CD4-positive, alpha-beta T cell treated with Interleukin-15 for 4 hours (primary cell): ENCODE results near the gene IGIP.
"Not testable (repeated sequence)": the region's sequence is repeated elsewhere in the genome, so short reads cannot be mapped to it uniquely, and the experiment has no call there.

Experiments used
- DNase-seq: peaks from one replicate; pipeline ENCODE4 v3.0.0-alpha.2; 2020; ENCODE audit warnings: low spot score

IGIP gene

DNA sequence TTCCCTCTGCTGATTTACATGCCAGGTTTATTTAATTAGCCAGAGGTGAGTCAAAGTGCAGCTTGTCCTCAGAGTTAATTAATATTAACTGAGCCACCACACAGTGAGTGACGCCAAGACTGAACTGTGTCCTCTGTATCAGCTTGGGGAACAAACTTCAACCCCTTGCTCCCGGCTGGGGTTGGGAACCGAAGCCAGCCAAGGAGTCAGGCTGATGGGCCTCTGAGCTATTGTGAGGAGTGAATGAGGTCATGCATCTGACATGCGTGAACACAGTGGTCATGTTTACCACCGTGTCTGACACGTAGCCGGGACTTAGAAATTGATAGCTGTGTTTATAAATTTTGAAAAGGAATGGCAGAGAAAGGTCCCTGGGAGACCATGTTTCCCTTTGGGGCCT, 17.1 kb downstream of the IGIP start:
- no peak for DNase-seq

DNA sequence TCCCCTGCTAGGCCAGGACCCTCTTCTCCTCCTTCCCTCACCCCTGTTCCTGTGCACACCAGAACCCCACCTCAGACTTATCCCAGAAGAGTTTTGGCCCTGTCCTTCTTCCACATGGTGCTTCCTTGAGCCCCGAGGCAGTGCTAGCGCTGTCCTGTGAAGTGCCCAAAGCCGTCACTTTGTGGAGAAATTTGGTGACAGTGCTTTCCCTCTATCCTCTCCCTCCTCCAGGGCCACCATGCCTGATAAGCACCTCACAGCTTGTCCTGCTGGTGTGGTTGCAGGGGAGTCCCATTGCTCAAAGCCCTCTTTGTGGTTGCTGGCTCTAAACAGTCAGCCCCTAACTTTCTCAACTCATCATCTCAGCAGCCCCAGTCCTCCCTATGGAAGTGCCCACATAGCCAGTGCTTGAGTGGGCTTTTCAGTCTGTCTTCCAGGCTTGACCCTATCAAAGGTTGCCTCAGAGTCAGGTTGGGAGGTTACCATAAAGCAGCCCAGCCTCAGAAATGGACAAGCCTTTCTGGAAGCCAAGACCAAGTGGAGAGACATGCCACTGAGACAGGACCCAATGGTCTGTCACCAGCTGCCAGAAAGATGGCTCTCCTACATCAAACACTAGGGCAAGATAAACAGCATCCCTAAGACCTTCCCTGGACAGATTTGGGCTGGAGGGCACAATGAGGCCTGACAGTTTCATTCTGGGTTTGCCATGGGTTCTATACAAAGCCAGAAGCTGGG, 18.0 kb downstream of the IGIP start:
- DNase-seq: no peak

DNA sequence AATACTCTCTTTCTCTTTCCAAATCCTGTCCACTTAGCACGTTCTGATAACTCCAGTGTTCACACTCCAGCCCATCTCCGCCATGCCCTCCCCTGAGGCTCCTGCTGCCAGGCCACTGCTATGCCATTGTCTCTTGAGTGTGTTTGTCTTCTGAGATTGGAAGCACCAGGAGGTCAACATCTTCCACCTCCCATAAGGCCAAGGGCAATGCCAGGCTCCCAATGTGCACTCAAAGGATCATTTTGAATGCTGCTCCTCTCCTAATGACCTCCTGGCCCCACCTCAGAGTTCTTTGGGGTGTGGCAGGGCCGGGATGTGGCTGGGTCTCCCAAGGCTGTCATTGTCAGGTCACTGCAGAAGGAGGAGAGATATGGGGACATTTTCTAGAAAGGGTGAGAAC, 19.5 kb downstream of the IGIP start:
- no peak for DNase-seq

DNA sequence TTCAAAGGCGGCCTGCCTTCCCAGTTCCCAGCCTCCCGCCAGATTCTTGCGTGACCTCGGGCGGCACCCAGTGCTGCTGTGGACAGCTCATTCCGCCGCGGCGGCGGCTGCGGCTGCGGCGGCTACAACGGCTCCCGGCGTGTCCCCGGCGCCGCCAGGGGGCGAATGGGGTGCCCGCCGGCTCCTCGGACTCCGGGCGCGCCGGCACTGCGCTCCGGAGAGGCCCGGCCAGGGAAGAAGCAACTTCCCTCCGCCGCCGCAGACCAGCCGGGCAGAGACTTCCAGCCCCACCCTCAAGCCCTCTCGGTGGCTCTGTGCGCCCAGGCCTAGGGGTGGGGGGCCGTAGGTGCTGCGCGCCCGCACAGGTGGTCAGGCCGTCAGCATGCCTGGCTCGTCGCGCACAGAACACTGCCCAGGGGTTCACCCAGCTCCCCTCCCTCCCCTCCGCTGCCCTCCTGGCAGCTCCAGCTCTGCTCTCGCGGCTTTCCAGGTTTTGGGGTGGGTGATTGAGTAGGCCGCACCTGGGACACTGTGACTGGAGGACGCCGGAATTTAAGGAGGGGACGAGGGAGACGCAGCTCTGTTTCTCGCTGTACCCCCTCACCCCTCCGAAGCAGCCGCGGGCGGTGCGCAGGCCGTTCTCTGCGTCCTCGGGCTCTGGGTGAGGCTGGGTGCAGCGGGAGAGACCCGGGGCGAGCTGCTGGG, 20.2 kb downstream of the IGIP start:
- DNase-seq: peak; percentile 38

DNA sequence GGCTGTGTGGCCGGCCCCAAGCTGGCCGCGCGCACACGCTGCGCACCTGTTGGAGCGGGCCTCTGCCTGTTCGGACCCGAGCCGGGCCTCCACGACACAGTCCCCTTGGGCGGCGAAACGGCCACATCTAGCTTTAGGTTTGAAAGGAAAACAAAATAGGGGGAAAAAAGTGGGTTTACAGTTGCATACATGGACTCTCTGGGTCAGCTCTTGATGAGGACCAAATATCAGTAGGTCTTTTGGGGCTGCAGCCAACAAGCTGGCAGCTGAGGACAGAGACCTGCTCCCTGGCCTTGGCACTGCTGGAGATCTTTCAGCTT, 20.7 kb downstream of the IGIP start:
- no peak for DNase-seq

DNA sequence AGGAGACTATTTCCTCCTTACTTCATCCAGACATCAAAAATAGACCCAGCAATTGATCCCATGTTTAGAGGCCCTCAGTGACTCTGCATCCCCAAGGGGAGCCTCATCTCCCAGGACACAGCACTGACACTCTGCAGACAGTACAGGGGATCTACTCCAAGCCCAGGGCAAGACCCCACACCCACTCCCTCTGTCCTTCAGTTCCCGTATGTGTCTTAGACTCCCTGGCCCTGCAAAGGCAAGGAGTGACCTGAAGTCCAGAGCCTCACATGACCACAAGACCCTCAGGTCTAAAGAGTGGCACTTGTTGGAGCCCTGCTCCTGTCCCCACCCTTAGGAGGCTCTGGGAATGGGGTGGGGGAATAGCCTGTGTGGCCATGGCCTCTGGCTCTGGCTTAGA, 21.7 kb downstream of the IGIP start:
- DNase-seq: no peak

DNA sequence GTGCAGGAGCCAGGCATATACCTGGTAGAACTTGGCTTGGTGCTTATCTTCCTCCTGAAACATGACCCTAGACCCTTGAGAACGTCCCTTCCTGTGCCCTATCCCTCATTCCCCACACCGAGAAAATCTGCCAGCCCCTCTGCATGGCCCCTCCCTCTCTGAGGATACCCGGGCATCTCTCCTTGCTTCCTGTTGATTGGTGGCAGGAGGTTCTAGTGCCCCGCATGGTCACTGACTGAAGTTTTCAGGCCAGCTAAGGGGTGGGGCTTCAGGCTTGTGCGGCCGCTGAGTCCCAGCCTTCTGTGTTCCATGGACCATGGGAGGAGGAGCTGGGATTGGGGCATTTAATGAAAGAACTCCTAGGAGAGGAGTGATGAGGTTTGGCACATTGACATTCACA, 22.8 kb downstream of the IGIP start:
- DNase-seq: no peak

DNA sequence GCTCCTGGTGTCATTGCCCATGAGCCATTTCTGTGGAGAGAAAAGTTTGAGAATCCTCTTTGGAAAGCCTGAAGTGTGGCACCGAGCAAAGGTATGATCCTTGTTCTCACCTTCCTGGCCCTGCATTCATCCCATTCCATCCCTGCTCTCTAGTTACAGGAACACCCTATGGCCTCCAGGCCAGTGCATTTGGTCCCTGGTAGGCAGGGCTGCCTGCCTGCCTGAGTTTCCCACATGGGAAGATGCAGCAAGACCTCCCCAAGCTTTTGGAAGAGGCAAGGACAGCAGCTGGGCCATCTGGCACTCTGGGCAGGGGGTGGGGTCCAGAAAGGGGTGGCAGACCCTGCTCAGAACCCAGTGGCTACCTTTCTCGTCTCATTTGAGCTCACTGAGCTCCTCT, 24.5 kb downstream of the IGIP start:
- no peak for DNase-seq

DNA sequence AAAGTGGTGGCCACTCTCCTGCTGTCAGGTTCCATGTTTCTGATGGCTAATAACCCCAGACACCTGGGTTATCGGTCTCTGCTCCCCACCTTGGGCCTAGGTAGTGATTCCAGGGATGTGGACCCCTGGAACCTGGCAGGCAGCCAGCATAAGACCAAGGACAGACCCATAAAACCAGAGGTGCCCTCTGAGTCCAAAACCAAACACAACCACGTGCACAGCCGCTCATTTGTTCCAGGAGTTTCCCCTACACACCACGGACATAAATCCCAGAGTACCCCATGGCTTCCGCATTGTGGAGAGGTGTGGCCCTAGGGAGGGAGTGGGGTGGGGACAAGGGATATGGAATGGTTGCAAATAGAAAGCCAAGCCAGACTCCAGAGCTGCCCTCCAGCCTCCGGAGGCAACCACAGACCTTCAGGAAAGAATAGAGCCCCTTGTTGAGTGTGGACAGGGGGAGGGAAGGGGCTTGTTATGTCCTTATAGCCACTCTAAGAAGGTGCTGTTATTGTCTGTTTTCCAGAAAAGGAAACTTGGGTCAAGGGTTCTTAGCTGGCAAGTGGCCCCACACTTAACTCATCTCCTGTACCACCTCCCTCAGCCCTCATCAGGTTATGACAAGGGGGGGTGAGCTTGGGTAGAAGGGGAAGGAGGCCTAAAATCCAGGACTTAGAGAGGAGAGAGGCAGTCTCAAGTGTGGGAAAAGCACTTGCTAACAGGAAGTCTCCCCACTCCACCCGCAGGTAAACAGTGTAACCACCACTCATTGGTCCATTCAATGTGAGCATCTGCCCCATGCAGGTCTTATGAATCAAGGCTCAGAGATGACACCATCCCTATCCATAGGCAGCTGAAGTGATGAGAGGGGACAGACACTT, 25.6 kb downstream of the IGIP start:
- no peak for DNase-seq

DNA sequence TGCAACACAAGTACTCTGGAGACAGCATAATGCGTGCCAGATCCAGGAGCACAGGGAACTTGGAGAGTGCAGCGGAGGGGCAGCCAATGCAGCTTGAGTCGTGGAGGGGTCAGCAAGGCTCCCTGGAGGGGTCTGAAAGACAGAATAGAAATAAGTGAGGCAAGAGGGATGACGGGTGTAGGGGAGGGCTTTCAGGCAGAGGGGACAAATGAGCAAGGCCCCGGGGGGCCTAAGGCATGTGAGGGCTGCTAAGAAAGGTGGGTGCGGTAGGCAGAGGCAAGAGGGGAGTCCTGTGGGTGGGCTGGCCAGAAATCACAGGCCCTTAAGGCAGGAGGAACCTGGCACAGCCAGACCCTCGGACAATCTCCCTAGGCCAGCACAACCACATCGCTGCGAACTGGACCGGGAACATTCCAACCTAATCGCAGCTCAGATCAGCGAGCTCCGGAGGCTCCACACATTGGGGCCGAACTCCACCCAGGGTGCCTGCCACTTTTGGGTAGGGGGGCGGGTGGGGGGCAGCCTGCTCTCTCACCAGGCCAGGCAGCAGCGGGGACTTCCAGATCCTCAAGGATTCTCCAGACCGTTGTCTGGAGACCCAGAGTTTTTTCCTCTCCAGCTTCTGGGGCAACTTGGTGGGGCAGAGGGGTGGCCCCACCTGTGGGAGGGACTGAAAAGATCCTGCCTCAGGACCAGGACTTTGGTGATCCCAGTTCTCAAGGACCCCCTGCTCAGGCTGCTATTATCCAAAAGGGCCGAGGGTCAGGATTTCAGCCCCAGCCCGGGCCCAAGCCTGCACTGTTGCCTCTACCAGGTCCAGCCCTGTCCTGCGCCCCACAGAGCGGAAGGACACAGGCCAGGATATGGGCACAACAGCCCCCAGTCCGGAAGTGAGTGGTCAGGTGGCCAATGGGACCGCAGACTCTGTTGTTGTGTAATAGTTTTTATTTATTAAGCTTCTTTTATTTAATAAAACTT, 26.6 kb downstream of the IGIP start:
- no peak for DNase-seq

DNA sequence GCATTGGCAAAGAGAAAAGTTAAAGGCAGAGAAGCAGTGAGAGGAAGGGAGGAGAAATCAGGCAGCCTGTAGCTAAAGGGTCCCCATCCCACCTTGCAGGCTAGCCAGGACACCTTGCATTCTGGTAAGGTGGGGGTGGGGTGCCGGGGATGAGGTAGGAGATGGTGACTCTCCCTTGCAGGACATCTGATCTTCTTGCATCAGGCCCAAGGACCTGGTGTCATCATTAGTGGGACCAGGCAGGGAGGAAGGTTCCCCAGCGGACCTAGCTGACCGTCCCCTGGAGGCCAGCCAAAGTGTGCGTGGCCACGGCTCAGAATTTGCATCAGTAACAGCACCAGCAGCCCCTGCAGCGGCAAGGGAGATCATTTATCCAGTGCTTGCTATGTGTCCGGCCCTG, 27.5 kb downstream of the IGIP start:
- no peak for DNase-seq

DNA sequence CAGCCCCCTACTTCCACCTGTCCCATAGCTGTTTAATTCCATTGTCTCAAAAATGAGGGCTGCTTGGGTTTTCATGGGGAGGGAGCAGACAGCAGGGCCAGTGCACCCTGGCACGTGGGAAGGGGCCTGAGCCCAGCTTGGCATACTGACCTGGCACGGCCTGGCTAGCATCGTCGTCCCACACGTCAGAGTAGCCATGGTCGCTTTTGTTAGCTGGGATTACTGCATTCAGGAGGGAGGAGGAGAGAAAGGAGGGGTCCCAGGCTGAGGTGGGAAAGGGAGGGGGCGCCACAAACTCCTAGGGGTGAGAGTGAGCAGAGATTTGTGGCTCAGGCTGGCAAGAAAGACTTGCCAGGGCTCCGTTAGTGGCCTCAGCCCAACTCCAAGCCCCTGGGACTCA, 28.2 kb downstream of the IGIP start:
- no peak for DNase-seq

DNA sequence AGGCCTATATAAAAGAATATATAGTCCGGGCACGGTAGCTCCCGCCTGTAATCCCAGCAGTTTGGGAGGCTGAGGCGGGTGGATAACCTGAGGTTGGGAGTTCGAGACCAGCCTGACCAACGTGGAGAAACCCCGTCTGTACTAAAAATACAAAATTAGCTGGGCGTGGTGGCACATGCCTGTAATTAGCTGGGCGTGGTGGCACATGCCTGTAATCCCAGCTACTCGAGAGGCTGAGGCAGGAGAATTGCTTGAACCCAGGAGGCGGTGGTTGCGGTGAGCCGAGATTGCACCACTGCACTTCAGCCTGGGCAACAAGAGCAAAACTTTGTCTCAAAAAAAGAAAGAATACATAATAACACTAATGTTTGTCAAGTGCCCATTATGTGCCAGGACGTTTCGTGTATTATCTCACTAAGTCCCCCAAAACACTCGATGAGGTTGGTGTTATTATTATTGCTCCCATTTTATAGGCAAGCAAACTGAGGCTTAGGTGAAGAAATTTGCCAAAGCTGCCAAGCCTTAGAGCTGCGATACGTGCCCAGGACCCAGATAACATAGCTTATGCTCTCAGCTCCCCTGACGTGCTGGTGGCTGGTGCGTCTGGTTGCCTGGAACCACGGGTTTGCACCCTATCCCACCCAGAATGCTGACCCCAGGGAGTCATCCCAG, 29.1 kb downstream of the IGIP start:
- DNase-seq: not testable (repeated sequence)

DNA sequence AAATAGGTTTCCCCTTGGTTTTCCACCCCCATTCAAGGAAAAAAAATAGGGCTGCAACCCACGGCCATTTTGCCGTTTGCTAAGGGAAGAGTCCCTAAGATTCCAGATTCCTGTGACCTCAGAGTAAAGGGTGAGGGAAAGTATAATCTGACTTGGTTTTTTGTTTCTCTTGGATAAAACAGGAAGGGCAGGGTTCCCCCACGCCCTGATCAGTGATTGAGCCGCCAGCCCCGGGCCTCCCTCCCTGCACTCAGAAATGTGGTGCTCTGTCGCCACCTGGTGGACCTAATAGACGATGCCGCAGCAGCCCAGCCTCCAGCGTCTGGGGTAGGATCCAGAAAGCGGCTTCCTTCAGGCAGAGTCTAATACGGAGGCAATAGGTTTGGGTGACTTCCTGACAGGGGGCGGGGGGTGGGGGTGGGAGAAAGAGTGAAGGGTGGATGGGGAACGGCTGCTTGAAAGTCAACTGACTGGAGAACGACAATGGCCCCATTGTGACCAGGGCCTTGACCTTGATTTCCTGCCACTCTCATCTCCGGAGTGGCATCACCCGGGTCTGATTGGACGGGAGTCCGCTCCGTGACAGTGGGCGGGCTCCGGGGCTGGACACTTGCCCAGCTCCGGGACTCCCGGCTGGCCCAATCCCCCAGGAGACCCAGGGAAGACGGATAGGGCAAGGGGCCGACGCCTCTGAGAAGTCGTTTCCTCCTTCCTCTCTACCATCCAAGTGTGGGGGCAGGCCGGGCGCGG, 31.5 kb downstream of the IGIP start:
- DNase-seq: peak; percentile 87

DNA sequence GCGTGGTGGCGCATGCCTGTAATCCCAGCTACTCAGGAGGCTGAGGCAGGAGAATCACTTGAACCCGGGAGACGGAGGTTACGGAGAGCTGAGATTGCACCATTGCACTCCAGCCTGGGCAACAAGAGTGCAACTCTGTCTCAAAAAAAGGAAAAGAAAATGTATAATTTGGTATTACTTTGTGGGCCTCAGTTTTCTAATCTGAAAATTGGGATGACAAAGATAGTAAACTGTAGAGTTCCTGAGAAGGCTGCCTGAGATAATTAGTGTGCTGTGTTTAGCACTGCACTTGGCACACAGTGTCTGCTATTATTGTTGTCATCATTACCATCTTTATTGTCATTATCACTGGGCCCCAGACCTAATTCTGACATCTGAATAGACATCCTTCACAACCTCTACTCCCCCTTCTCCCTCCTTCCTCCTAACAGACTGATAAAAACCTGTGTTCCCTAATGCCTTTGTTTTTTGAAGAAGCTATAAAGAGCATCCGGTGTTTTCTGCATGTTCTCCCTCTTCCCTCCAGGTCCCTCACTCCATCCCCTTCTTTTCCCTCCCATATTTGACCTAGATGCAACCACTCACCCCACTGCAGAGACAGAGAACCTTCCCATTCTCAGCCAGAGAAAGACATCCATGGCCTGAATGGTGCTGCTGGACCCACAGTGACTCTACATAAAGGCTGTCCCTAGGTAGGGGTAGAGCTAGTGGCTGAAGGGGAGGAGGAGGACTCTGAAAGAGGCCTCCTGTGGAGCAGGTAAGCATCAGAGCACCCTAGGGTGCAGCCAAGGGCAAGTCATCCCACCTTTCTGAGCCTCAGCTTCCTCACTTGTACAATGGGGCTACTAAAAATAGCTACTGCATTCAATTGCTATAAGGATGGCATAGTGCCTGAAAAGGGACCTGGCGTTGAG, 33.5 kb downstream of the IGIP start:
- no peak for DNase-seq

DNA sequence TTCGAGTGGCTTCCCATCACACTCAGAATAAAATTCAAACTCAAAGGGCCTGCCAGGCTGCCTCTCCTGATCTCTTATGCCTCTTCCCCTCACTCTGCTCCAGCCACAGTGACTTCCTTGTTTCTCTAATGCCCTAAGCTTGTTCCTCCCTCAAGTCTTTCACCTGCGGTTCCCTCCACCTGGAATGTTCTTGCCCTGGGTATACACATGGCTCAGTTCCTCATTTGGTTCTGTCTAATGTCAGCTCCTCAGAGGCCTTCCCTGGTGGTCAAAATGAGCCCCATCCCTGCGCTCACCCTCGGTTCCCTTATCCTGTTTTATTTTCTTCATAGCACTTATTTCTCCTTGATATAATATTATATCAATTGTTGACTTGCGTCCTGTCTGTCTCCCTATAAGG, 36.5 kb downstream of the IGIP start:
- DNase-seq: no peak

DNA sequence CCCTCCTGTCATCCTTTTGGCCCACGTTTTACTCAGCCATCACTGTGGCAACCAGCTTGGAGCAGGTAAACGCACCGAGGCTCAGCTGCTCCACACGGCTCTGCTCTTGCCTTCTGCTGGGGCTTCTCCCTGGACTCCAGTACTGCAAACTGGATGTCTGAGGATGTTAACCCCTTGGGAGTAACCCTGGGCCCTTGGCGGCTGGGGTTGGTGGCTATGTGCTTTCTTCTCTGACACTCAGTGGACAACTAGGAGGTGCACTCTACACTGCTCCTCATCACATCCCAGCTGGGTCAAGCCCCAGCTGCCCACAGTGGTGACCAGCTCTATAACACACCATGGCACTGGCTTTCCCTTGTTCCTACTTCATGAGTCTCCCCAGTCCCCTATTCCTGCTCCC, 37.0 kb downstream of the IGIP start:
- no peak for DNase-seq

DNA sequence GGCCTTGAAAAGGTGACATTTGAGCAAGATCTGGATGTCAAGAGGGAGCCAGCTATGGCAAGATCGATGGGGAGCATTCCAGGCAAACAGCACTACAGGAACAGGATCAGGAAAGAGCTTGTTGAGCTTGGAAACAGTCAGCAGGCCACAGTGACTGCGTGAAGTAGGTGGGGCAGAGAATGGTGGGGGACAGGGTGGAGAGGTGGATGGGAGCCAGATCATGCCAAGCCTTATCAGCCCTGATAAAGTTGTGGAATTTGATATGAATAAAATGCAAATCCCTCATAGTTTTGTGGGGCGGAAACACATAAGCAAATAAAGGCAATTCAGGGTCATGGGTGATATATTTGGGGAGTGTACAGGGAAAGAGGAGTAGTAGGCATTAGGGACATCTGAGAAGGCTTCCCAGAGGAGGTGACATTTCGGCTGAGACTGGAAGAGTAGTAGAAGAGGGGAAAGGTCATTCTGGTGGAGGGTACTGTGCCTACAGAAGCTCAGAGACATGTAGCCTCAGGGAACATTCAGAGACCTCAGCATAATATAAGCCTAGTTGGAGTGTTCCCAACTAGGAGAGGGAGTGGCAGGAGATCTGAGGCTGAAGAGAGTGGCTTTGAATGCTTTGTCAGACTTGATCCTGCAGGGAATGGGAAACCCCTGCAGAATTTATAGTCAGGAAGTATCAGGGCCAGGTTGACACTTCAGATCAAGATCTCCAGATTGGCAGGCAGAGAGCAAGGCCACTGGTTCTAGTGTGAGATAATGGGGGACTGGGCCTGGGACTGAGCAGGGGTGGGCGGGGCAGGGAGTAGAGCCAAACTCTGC, 39.6 kb downstream of the IGIP start:
- DNase-seq: no peak

DNA sequence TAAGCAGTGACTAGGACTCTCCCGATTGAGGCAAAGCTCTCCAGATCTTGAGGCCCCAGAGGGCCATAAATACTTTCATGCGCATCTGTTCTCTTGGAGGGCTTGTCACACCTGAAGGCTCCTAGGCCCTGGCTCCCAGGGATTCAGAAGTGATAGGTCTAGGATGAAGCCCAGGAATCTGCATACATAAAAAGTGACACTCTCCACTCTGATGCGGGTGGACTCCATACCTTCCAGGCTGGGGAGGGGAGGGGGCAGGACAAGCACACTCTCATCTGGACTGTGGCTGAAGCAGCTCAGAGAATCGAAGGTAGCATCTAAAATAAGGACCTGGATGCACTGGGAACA, 40.2 kb downstream of the IGIP start:
- no peak for DNase-seq
